ENCODE measurements around the gene ARL5A.

- TF ChIP-seq EZH2 (IDR thresholded peaks at IDR 0.05; ENCODE audit: borderline replicate concordance, low read depth, low read length, poor library complexity, severe bottlenecking), result no peak
- no peak for TF ChIP-seq CTCF (conservative IDR thresholded peaks at IDR 0.05; ENCODE audit: low read depth, low read length)
These were observed 70.4 kb downstream of the ARL5A start for GRCh38 chr2:151757861-151758260.
